K562 (cell line): Measurements from ENCODE around the gene SSH3. TPM values are rescaled to one million over a fixed set of nuclear protein-coding genes. Genes with fewer than 3 reads are reported as not detected.

ENCODE experiments used
- CSDE1 ChIP-seq, 2 experiments: fragments of 450-650 bp; IDR thresholded peaks; 2 replicates each; pipeline ENCODE4 v1.6.1; 2016; ENCODE audit warnings: mild to moderate bottlenecking in 1 of 2
- EHMT2 ChIP-seq: fragments of 450-650 bp; IDR thresholded peaks from 2 replicates; pipeline ENCODE4 v1.6.1; 2018; ENCODE audit warnings: antibody characterized with exemption
- ETV5 ChIP-seq: sonication (generic); formaldehyde crosslinking; IDR thresholded peaks from 2 replicates; pipeline ENCODE4 v1.4.0; 2020; ENCODE audit warnings: low read depth, mild to moderate bottlenecking, missing genetic modification reagents
- EZH2 ChIP-seq: IDR thresholded peaks from 2 replicates; pipeline ENCODE4 v1.6.1; 2012; ENCODE audit warnings: low read depth, mild to moderate bottlenecking, inconsistent platforms, low read length, borderline replicate concordance
- JUN ChIP-seq, 2 experiments: sonication (generic) in 1 of 2; formaldehyde crosslinking in 1 of 2; IDR thresholded peaks; 2 replicates each; pipeline versions ENCODE4 v1.6.1 to v1.8.0; 2012 to 2022; ENCODE audit warnings: borderline replicate concordance in 2 of 2, mild to moderate bottlenecking in 2 of 2, improper control_type of control experiment in 1 of 2, low read depth in 1 of 2, low read length in 1 of 2, missing genetic modification reagents in 1 of 2
- KDM5B ChIP-seq: fragments of 200-600 bp; sonication (generic); IDR thresholded peaks from 2 replicates; pipeline ENCODE4 v1.6.1; 2012; ENCODE audit warnings: low read depth, mild to moderate bottlenecking, moderate library complexity, low read length, control low read depth, inconsistent platforms; ENCODE audit not compliant: insufficient replicate concordance
- MIER1 ChIP-seq: fragments of 450-650 bp; IDR thresholded peaks from 2 replicates; pipeline ENCODE4 v1.6.1; 2016; ENCODE audit warnings: antibody characterized with exemption, mild to moderate bottlenecking, low read depth
- NR2C1 ChIP-seq, 2 experiments: fragments of 450-650 bp; IDR thresholded peaks; 2 replicates each; pipeline ENCODE4 v1.6.1; 2017; ENCODE audit warnings: mild to moderate bottlenecking in 2 of 2, antibody characterized with exemption in 1 of 2, inconsistent platforms in 1 of 2, missing compliant biosample characterization in 1 of 2, missing genetic modification characterization in 1 of 2
- PHF20 ChIP-seq: fragments of 450-650 bp; IDR thresholded peaks from 2 replicates; pipeline ENCODE4 v1.6.1; 2018; ENCODE audit not compliant: partially characterized antibody
- RBFOX2 ChIP-seq: fragments of 200-400 bp; formaldehyde crosslinking; IDR thresholded peaks from 2 replicates; pipeline ENCODE4 v1.6.1; 2017; ENCODE audit warnings: low read depth, mild to moderate bottlenecking, low read length, moderate library complexity
- SAFB2 ChIP-seq: fragments of 200-400 bp; formaldehyde crosslinking; IDR thresholded peaks from 2 replicates; pipeline ENCODE4 v1.6.1; 2018; ENCODE audit warnings: borderline replicate concordance, low read length, low read depth, moderate library complexity; ENCODE audit not compliant: severe bottlenecking
- SP1 ChIP-seq: sonication (generic); formaldehyde crosslinking; IDR thresholded peaks from 2 replicates; pipeline ENCODE4 v1.8.1; 2022; ENCODE audit warnings: mild to moderate bottlenecking, missing genetic modification reagents
- TAF1 ChIP-seq: IDR thresholded peaks from 2 replicates; pipeline ENCODE4 v1.6.1; 2011; ENCODE audit warnings: mild to moderate bottlenecking, low read length, moderate library complexity; ENCODE audit not compliant: insufficient read depth, control insufficient read depth, severe bottlenecking; ENCODE audit errors: extremely low read depth
- ZFX ChIP-seq: sonication (generic); formaldehyde crosslinking; IDR thresholded peaks from 2 replicates; pipeline ENCODE4 v1.8.0; 2022; ENCODE audit warnings: mild to moderate bottlenecking, missing genetic modification reagents, moderate library complexity
- ZNF165 ChIP-seq: fragments of 250-450 bp; sonication (Bioruptor Pico); IDR thresholded peaks from 2 replicates; pipeline ENCODE4 v1.4.0; 2020; ENCODE audit warnings: borderline replicate concordance
- ZNF589 ChIP-seq: fragments of 200-800 bp; sonication (Bioruptor generic); IDR thresholded peaks from 2 replicates; pipeline ENCODE4 v1.6.1; 2016; ENCODE audit warnings: low read depth, missing genetic modification characterization, missing compliant biosample characterization
- polyA plus RNA-seq, 8 experiments: library from polyadenylated mRNA; depleted of rRNA in 4 of 8; stranded (reverse) in 5 of 8; unstranded in 3 of 8; fragments of >200 nt; fragmentation: Nextera tagmentation in 2 of 8; fragmentation: Illumina TruSeq in 1 of 8; extraction: Ambion mirVana in 2 of 8; extraction: Trizol in 1 of 8; gene quantifications; 2 replicates each; pipeline versions ENCODE4 v1.2.1 to v1.2.3, GENCODE V29; 2011 to 2014; ENCODE audit warnings: inconsistent platforms in 1 of 8, missing spikeins in 1 of 8
- total RNA-seq, 7 experiments: library from RNA; depleted of rRNA in 6 of 7; stranded (reverse); fragments of >200 nt in 6 of 7; fragmentation: Illumina TruSeq in 2 of 7; extraction: Trizol in 2 of 7; gene quantifications; 2 replicates each; pipeline versions ENCODE4 v1.2.1 to v1.2.3, GENCODE V29; 2011 to 2021; ENCODE audit warnings: low replicate concordance in 1 of 7
- TF ChIP-seq, protein P1 (sequence below): fragments of 200-800 bp; sonication (Bioruptor generic); IDR thresholded peaks from 2 replicates; pipeline ENCODE4 v1.6.1; 2017; ENCODE audit warnings: missing genetic modification characterization, missing compliant biosample characterization
- TF ChIP-seq, protein P2 (sequence below): sonication (generic); formaldehyde crosslinking; IDR thresholded peaks from 2 replicates; pipeline ENCODE4 v1.8.1; 2023; ENCODE audit warnings: mild to moderate bottlenecking, missing genetic modification reagents, moderate library complexity
- TF ChIP-seq, protein P3 (sequence below): fragments of 250-450 bp; sonication (Bioruptor Pico); IDR thresholded peaks from 2 replicates; pipeline ENCODE4 v1.5.0; 2020; ENCODE audit warnings: mild to moderate bottlenecking
- TF ChIP-seq, protein P4 (sequence below): sonication (generic); formaldehyde crosslinking; IDR thresholded peaks from 2 replicates; pipeline ENCODE4 v1.8.0; 2022; ENCODE audit warnings: mild to moderate bottlenecking, missing genetic modification reagents, borderline replicate concordance

Gene SSH3
- total and polyA plus RNA-seq, 9 of the 15 experiments (the other 6 are each of a cell fraction or from before 2014, with no cell fraction given), result 0.07 to 1.0 (median 0.24) TPM; not detected in 3

DNA sequence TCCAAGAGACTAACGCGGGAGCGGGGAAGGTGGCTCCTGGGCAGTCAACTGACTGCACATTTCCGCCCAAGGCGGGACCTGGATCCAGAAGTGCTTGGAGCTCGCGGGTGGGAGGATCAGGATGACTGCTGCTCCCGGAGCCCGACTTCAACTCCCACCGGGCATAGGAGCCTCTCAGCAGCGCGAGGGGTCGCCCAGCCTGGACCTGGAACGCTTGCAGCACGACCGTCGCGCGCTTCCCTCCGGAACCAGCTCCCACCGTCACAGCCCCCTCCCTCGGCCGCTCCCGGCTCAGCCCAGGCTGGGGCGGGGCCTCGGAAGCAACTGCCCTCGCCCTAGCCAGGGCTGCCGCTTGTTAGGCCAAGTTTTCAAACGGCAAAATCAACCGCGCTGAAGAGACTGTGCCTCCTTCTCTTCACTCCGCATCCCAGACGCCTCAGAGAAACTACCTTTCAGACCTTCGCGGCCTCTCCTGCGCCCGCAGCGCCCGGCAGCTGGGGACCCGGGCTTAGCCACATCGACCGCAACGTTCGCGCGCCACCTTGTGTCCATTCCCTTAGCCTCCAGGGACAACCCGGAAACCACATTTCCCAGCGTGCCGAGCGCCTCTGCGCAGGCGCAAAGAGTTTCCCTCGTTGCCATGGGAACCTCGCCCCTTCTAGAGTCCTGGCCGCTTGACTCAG is 14.0 kb downstream of the SSH3 start (continued):
- 0 out of 2 replicates have a peak, but pooled peaks have one; percentile 7 for TF ChIP-seq JUN (IDR thresholded peaks at IDR 0.05; ENCODE audit: borderline replicate concordance, low read depth, low read length)
- peak; percentile 50; the same call in 1 of the 2 replicates for TF ChIP-seq JUN (CRISPR knock-in tag; IDR thresholded peaks at IDR 0.05; ENCODE audit: borderline replicate concordance)
- TF ChIP-seq, protein P1, sequence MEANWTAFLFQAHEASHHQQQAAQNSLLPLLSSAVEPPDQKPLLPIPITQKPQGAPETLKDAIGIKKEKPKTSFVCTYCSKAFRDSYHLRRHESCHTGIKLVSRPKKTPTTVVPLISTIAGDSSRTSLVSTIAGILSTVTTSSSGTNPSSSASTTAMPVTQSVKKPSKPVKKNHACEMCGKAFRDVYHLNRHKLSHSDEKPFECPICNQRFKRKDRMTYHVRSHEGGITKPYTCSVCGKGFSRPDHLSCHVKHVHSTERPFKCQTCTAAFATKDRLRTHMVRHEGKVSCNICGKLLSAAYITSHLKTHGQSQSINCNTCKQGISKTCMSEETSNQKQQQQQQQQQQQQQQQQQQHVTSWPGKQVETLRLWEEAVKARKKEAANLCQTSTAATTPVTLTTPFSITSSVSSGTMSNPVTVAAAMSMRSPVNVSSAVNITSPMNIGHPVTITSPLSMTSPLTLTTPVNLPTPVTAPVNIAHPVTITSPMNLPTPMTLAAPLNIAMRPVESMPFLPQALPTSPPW (CRISPR knock-in tag), result peak; percentile 82
- peak; percentile 77 for TF ChIP-seq KDM5B
- TF ChIP-seq, protein P2, sequence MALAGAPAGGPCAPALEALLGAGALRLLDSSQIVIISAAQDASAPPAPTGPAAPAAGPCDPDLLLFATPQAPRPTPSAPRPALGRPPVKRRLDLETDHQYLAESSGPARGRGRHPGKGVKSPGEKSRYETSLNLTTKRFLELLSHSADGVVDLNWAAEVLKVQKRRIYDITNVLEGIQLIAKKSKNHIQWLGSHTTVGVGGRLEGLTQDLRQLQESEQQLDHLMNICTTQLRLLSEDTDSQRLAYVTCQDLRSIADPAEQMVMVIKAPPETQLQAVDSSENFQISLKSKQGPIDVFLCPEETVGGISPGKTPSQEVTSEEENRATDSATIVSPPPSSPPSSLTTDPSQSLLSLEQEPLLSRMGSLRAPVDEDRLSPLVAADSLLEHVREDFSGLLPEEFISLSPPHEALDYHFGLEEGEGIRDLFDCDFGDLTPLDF (CRISPR knock-in tag), result no peak; the same call in 1 of the 2 replicates
- no peak for TF ChIP-seq EHMT2
- TF ChIP-seq ZFX, result peak; percentile 90
- TF ChIP-seq EZH2, result no peak
- peak; percentile 91 for TF ChIP-seq RBFOX2
- TF ChIP-seq NR2C1 (IDR thresholded peaks at IDR 0.05), result no peak
- peak; percentile 69 for TF ChIP-seq NR2C1 (tag; IDR thresholded peaks at IDR 0.05)
- TF ChIP-seq, protein P3, sequence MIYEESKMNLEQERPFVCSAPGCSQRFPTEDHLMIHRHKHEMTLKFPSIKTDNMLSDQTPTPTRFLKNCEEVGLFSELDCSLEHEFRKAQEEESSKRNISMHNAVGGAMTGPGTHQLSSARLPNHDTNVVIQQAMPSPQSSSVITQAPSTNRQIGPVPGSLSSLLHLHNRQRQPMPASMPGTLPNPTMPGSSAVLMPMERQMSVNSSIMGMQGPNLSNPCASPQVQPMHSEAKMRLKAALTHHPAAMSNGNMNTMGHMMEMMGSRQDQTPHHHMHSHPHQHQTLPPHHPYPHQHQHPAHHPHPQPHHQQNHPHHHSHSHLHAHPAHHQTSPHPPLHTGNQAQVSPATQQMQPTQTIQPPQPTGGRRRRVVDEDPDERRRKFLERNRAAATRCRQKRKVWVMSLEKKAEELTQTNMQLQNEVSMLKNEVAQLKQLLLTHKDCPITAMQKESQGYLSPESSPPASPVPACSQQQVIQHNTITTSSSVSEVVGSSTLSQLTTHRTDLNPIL (CRISPR knock-in tag), result no peak
- TF ChIP-seq, protein P4, sequence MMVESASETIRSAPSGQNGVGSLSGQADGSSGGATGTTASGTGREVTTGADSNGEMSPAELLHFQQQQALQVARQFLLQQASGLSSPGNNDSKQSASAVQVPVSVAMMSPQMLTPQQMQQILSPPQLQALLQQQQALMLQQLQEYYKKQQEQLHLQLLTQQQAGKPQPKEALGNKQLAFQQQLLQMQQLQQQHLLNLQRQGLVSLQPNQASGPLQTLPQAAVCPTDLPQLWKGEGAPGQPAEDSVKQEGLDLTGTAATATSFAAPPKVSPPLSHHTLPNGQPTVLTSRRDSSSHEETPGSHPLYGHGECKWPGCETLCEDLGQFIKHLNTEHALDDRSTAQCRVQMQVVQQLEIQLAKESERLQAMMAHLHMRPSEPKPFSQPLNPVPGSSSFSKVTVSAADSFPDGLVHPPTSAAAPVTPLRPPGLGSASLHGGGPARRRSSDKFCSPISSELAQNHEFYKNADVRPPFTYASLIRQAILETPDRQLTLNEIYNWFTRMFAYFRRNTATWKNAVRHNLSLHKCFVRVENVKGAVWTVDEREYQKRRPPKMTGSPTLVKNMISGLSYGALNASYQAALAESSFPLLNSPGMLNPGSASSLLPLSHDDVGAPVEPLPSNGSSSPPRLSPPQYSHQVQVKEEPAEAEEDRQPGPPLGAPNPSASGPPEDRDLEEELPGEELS (CRISPR knock-in tag), result no peak
- no peak for TF ChIP-seq ZNF165
- TF ChIP-seq TAF1, result peak; percentile 40
- TF ChIP-seq SP1 (CRISPR knock-in tag), result peak; percentile 93
- TF ChIP-seq CSDE1 (IDR thresholded peaks at IDR 0.05), result peak in 1 of 2 experiments; percentile 98; a peak in 2 of 4 replicates
- no peak for TF ChIP-seq SAFB2
- TF ChIP-seq MIER1, result no peak
- no peak; the same call in 1 of the 2 replicates for TF ChIP-seq ZNF589 (CRISPR knock-in tag)
- peak; percentile 88 for TF ChIP-seq ETV5 (CRISPR knock-in tag)
- peak; percentile 42 for TF ChIP-seq PHF20
